ENCODE data around the gene CDC42. TPM values are rescaled to one million over a fixed set of nuclear protein-coding genes. Genes with fewer than 3 reads are reported as not detected.

The CDC42 gene
- total and polyA plus RNA-seq, 2 of the 4 experiments (the other 2 are of a cell fraction), result 162 to 609 TPM

- Histone ChIP-seq H2AFZ (replicated peaks; ENCODE audit: low read length, poor library complexity) (peak overlapping the region; percentile 93), H2BK120ac (ENCODE audit: low read depth, low read length) (no peak overlapping the region), H3K79me1 (ENCODE audit: low read depth in 1 of 2, low read length in 2 of 2) (peaks cover 5 to 9% of the 10 kb centered on the region in 2 experiments; a peak in 1 of 4 replicates), H3K9ac (ENCODE audit: low read depth, low read length) (no peak overlapping the region), H3K9me3 (ENCODE audit: control insufficient read depth, insufficient read depth, low read length) (no peaks in the 10 kb centered on the region), H4K8ac (ENCODE audit: low read depth in 2 of 2, low read length in 2 of 2) (peak overlapping the region; percentile 63 to 95; a peak in 3 of 4 replicates), H2BK5ac (ENCODE audit: low read depth, low read length, poor library complexity, severe bottlenecking) (no peak overlapping the region), H3K27ac (ENCODE audit: insufficient read depth, low read length) (no peak overlapping the region), H3K4me1 (ENCODE audit: control insufficient read depth, insufficient read depth, low read length) (peaks cover 7% of the 10 kb centered on the region), H4K5ac (ENCODE audit: low read depth, low read length) (peak overlapping the region; percentile 83; the same call in 1 of the 2 replicates), H3K56ac (ENCODE audit: extremely low read depth, insufficient read depth, low read length) (no peak overlapping the region), H3K18ac (ENCODE audit: low read depth, low read length) (no peak overlapping the region), H3K9me1 (ENCODE audit: insufficient read depth, low read length) (no peaks in the 10 kb centered on the region; the same call in 1 of the 2 replicates), H2AK5ac (ENCODE audit: low read depth, low read length) (no peak overlapping the region), H3K4me3 (ENCODE audit: insufficient read depth, low read depth, low read length) (no peak overlapping the region), H4K91ac (ENCODE audit: insufficient read depth, low read depth, low read length) (no peak overlapping the region), H3K27me3 (ENCODE audit: control insufficient read depth, insufficient read depth, low read length) (0 out of 2 replicates have a peak, but pooled peaks cover 2% of the 10 kb centered on the region), H3K4me2 (ENCODE audit: low read depth, low read length) (no peak overlapping the region), H2BK20ac (ENCODE audit: low read depth, low read length) (no peak overlapping the region), H4K20me1 (ENCODE audit: insufficient read depth, low read length) (peaks cover 34% of the 10 kb centered on the region), H3K36me3 (ENCODE audit: control insufficient read depth, insufficient read depth, low read length) (peaks cover 4% of the 10 kb centered on the region; the same call in 1 of the 2 replicates), H3K23ac (ENCODE audit: low read depth, low read length) (no peak overlapping the region), H3K4ac (ENCODE audit: low read depth, low read length) (peak overlapping the region; percentile 69; the same call in 1 of the 2 replicates), H2AK9ac (replicated peaks; ENCODE audit: low read depth, low read length, poor library complexity) (peak overlapping the region; percentile 88), H2BK15ac (ENCODE audit: low read depth, low read length) (no peak overlapping the region), H3K14ac (replicated peaks; ENCODE audit: low read depth, low read length) (no peak overlapping the region)
- in situ Hi-C loops (cut with MboI; ENCODE audit: low sequenced_read_pairs) (no loop called here), intact Hi-C loops (cut with micrococcal nuclease) (loop anchor here (5.0 kb wide), 1 partner anchor 36 kb away; no protein-coding TSS in a partner anchor), dilution Hi-C loops (cut with HindIII; ENCODE audit: low sequenced_read_pairs, unreplicated experiment) (no loop called here)
- 92% methylated on average over 4 of the region's 13 CpGs; no CpG with 5 or more reads in 1 of the 2 experiments for WGBS, 2 experiments (ENCODE audit: extremely low coverage in 2 of 2, insufficient read length in 1 of 2)
- POLR2A ChIA-PET (ENCODE audit: unreplicated experiment), result no interaction called here
- DNase-seq (no peak), ATAC-seq (ENCODE audit: low read depth) (no peak)
- CTCF ChIA-PET, result no interaction called here
- TF ChIP-seq MXI1 (IDR thresholded peaks at IDR 0.05; ENCODE audit: borderline replicate concordance, low read depth, low read length) (no peak), RAD21 (IDR thresholded peaks at IDR 0.05; ENCODE audit: low read length) (no peak), USF2 (IDR thresholded peaks at IDR 0.05; ENCODE audit: low read depth, low read length) (no peak), RCOR1 (IDR thresholded peaks at IDR 0.05; ENCODE audit: insufficient replicate concordance, low read length) (no peak), ELK1 (IDR thresholded peaks at IDR 0.05; ENCODE audit: borderline replicate concordance, low read depth, low read length) (no peak), FOS (IDR thresholded peaks at IDR 0.05; ENCODE audit: low read depth, low read length) (no peak)
- no TSS peak for BruUV-seq (replicated peaks)
These were observed 848 bp upstream of the CDC42 start for GRCh38 chr1:22051607-22052114.

All from IMR-90 (cell line).